ENCODE results near the gene MMP15. TPM values are rescaled to one million over a fixed set of nuclear protein-coding genes. Genes with fewer than 3 reads are reported as not detected.

Gene MMP15
- total and polyA plus RNA-seq, 2 donors (not counting 3 experiments of a cell fraction or from before 2014, with no cell fraction given) = 12.6 to 16.0 TPM

GRCh38 chr16:58096249-58096648, 70.7 kb downstream of the MMP15 start:
- no TSS peak for BruUV-seq (replicated peaks)
- no peaks in the 10 kb centered on the region for H3K9me3 ChIP-seq (replicated peaks; ENCODE audit: control insufficient read depth, insufficient read depth, low read length)
- dilution Hi-C loops (cut with MboI; ENCODE audit: extremely low pct_ligation_motif_present, low sequenced_read_pairs) = no loop called here

More at GRCh38 chr16:58096249-58096648, 70.7 kb downstream of the MMP15 start:
- Histone ChIP-seq H3K4me1 (ENCODE audit: control insufficient read depth, extremely low read depth, insufficient read depth, low read length) (no peaks in the 10 kb centered on the region), H3K79me2 (ENCODE audit: control insufficient read depth, insufficient read depth, low read length) (no peaks in the 10 kb centered on the region), H3K27me3 (ENCODE audit: control insufficient read depth in 2 of 2, insufficient read depth in 2 of 2, low read length in 2 of 2) (no peaks in the 10 kb centered on the region), H4K20me1 (replicated peaks; ENCODE audit: control insufficient read depth, extremely low read depth, insufficient read depth, low read length) (no peaks in the 10 kb centered on the region), H3K9me1 (replicated peaks; ENCODE audit: control insufficient read depth, extremely low read depth, insufficient read depth, low read length) (no peaks in the 10 kb centered on the region), H3K4me3 (replicated peaks in 1 of 3; ENCODE audit: insufficient read depth in 1 of 3, low read depth in 1 of 3, low read length in 3 of 3) (no peak overlapping the region), H3K4me2 (ENCODE audit: insufficient read depth, low read length) (no peak overlapping the region), H3K9ac (replicated peaks; ENCODE audit: extremely low read depth, insufficient read depth, low read length) (no peak overlapping the region), H3K27ac (ENCODE audit: insufficient read depth, low read depth, low read length) (no peak overlapping the region), H2AFZ (ENCODE audit: low read depth, low read length) (no peak overlapping the region), H3K36me3 (ENCODE audit: control insufficient read depth in 2 of 2, extremely low read depth in 1 of 2, insufficient read depth in 2 of 2, low read length in 2 of 2) (no peaks in the 10 kb centered on the region)
- FAIRE-seq (no peak), DNase-seq (ENCODE audit: low read depth, low spot score) (no peak)
- CTCF ChIA-PET = interaction anchor here (0.8 to 2.2 kb wide), 10 partner anchors 8 to 77 kb away, joined by 3 to 11 read pairs (median 6); no protein-coding TSS in a partner anchor
- intact Hi-C loops (cut with micrococcal nuclease) = loop anchor here (2.0 kb wide), 2 partner anchors 33 to 69 kb away; partner anchors contain the start of gene CFAP20
- TF ChIP-seq POLR2AphosphoS5 (IDR thresholded peaks at IDR 0.05; ENCODE audit: insufficient read depth, low read depth, low read length) (no peak), JUN (IDR thresholded peaks at IDR 0.05; ENCODE audit: borderline replicate concordance, insufficient read depth, insufficient read length, low read depth) (no peak), MYC (IDR thresholded peaks at IDR 0.05; ENCODE audit: low read depth, low read length) (no peak), GATA2 (IDR thresholded peaks at IDR 0.05; ENCODE audit: insufficient read depth, insufficient read length, low read depth, low read length) (no peak), FOS (IDR thresholded peaks at IDR 0.05; ENCODE audit: borderline replicate concordance, insufficient read depth, low read length) (no peak), POLR2A (IDR thresholded peaks at IDR 0.05; ENCODE audit: low read depth, low read length) (no peak), MAX (IDR thresholded peaks at IDR 0.05; ENCODE audit: insufficient read depth, insufficient read length) (no peak), CTCF (IDR thresholded peaks at IDR 0.05; ENCODE audit: extremely low read depth in 1 of 2, insufficient read depth in 1 of 2, low read depth in 1 of 2, low read length in 2 of 2) (no peak), EZH2 (IDR thresholded peaks at IDR 0.05; ENCODE audit: borderline replicate concordance, low read depth, low read length, severe bottlenecking) (no peak)
- POLR2A ChIA-PET = no interaction called here

Small RNA genes lying within 50 kb of the gene (small RNA-seq; reads per million reads assigned to genes)
- not detected for gene RF00019 (ENCODE audit: insufficient read depth, insufficient read length, low read depth, low replicate concordance)

Other genes starting within 250 kb of the MMP15 start
- 56.7 and 62.2 TPM in 2 replicates for gene KIFC3, start 223.3 kb upstream of the MMP15 start, total RNA-seq
- 36.3 and 38.1 TPM in 2 replicates for gene KIFC3, start 223.3 kb upstream of the MMP15 start, polyA plus RNA-seq
- gene CNGB1, start 54.6 kb upstream of the MMP15 start, total RNA-seq = not detected in 2 replicates
- gene CNGB1, start 54.6 kb upstream of the MMP15 start, polyA plus RNA-seq = not detected in 2 replicates
- 9.9 TPM in 2 replicates for gene ZNF319, start 25.1 kb upstream of the MMP15 start, total RNA-seq
- gene ZNF319, start 25.1 kb upstream of the MMP15 start, polyA plus RNA-seq = 5.4 and 7.6 TPM in 2 replicates
- gene USB1, start 24.3 kb upstream of the MMP15 start, total RNA-seq = 64.6 and 66.6 TPM in 2 replicates
- 73.0 and 83.8 TPM in 2 replicates for gene USB1, start 24.3 kb upstream of the MMP15 start, polyA plus RNA-seq
- gene CFAP20, start 103.6 kb downstream of the MMP15 start, total RNA-seq = 44.7 and 46.8 TPM in 2 replicates
- gene CFAP20, start 103.6 kb downstream of the MMP15 start, polyA plus RNA-seq = 65.5 and 70.9 TPM in 2 replicates
- 113 and 125 TPM in 2 replicates for gene CSNK2A2, start 172.4 kb downstream of the MMP15 start, total RNA-seq
- gene CSNK2A2, start 172.4 kb downstream of the MMP15 start, polyA plus RNA-seq = 35.9 and 43.3 TPM in 2 replicates

Measured in endothelial cell of umbilical vein (primary cell).